AG10803 (cell line): ENCODE measurements around the gene CCDC51.

Experiments
- DNase-seq: peaks from one replicate; pipeline ENCODE4 v3.0.0; 2010; ENCODE audit warnings: low read depth
- H3K4me3 ChIP-seq: 2 replicates; pipeline ENCODE4 v1.5.1; 2011; ENCODE audit warnings: mild to moderate bottlenecking, low read length, control low read depth
- CTCF ChIP-seq: conservative IDR thresholded peaks from 2 replicates; pipeline ENCODE4 v1.5.1; 2011; ENCODE audit warnings: mild to moderate bottlenecking, low read length, control low read depth, inconsistent platforms

CCDC51 gene

GRCh38 chr3:48387634-48388033, 52.3 kb downstream of the CCDC51 start:
- no peak for DNase-seq
- TF ChIP-seq CTCF = no peak
- no peak overlapping the region for H3K4me3 ChIP-seq
